B cell (primary cell): ENCODE data around the gene NRAP. TPM values are rescaled to one million over a fixed set of nuclear protein-coding genes. Genes with fewer than 3 reads are reported as not detected.

ENCODE experiments used
- ATAC-seq: fragments of 200-7000 bp; cut with Tn5 transposase; one replicate; pipeline ENCODE4 v1.10.0; 2021; ENCODE audit warnings: low read depth, mild to moderate bottlenecking, moderate number of reproducible peaks, moderate library complexity
- CTCF ChIA-PET: fragments of 350-600 bp; sonication (Branson Sonifier 250); formaldehyde crosslinking; loops from one replicate; lab custom pipeline; 2021; ENCODE audit warnings: antibody characterized with exemption, inconsistent platforms; lab: Charles Lee
- POLR2A ChIA-PET: fragments of 350-600 bp; sonication (Branson Sonifier 250); formaldehyde crosslinking; loops from one replicate; lab custom pipeline; 2021; ENCODE audit warnings: antibody characterized with exemption; lab: Charles Lee
- DNase-seq: peaks from one replicate; pipeline ENCODE4 v3.0.0; 2013
- H2AFZ ChIP-seq: 2 replicates; pipeline ENCODE4 v1.6.1; 2012; ENCODE audit warnings: mild to moderate bottlenecking, low read depth, low read length; ENCODE audit not compliant: insufficient read depth, poor library complexity, severe bottlenecking
- H3K27ac ChIP-seq, 2 donors: 1 replicate in 1 of 2; 2 replicates in 1 of 2; pipeline ENCODE4 v1.5.1; 2012 to 2013; ENCODE audit warnings: low read length in 2 of 2, mild to moderate bottlenecking in 2 of 2, moderate library complexity in 1 of 2
- H3K27me3 ChIP-seq, 4 experiments: fragments of 200-600 bp in 1 of 4; sonication (generic) in 1 of 4; replicated peaks in 1 of 4; 1 replicate in 2 of 4; 2 replicates in 2 of 4; pipeline versions ENCODE4 v1.6.1 to v1.7.0; 2013 to 2016; ENCODE audit warnings: low read length in 3 of 4, mild to moderate bottlenecking in 2 of 4, mixed read lengths in 1 of 4, moderate library complexity in 1 of 4; ENCODE audit not compliant: insufficient read depth in 4 of 4, control insufficient read depth in 3 of 4; ENCODE audit errors: control extremely low read depth in 1 of 4
- H3K36me3 ChIP-seq, 2 experiments: replicated peaks in 1 of 2; 1 replicate in 1 of 2; 2 replicates in 1 of 2; pipeline versions ENCODE4 v1.6.1 to v1.7.1; 2013; ENCODE audit warnings: low read length in 1 of 2; ENCODE audit not compliant: insufficient read depth in 2 of 2, control insufficient read depth in 1 of 2; ENCODE audit errors: control extremely low read depth in 1 of 2, extremely low read depth in 1 of 2
- H3K4me1 ChIP-seq, 2 donors: fragments of 200-600 bp in 1 of 2; sonication (generic) in 1 of 2; 1 replicate in 1 of 2; 2 replicates in 1 of 2; pipeline versions ENCODE4 v1.5.1 to v1.6.1; 2013 to 2017; ENCODE audit warnings: low read length in 2 of 2; ENCODE audit not compliant: control insufficient read depth in 2 of 2, insufficient read depth in 2 of 2
- H3K4me2 ChIP-seq: replicated peaks from 2 replicates; pipeline ENCODE3; 2012; ENCODE audit warnings: mild to moderate bottlenecking, low read depth, low read length; ENCODE audit not compliant: poor library complexity, severe bottlenecking
- H3K4me3 ChIP-seq, 5 experiments: fragments of 200-600 bp in 1 of 5; sonication (generic) in 1 of 5; 1 replicate in 3 of 5; 2 replicates in 2 of 5; pipeline versions ENCODE4 v1.5.1 to v1.7.0; 2011 to 2016; ENCODE audit warnings: low read length in 4 of 5, mild to moderate bottlenecking in 4 of 5, low read depth in 2 of 5, control low read depth in 1 of 5, moderate library complexity in 1 of 5; ENCODE audit not compliant: insufficient read depth in 1 of 5; ENCODE audit errors: control extremely low read depth in 1 of 5, extremely low read depth in 1 of 5
- H3K79me2 ChIP-seq: fragments of 200-600 bp; sonication (generic); one replicate; pipeline ENCODE4 v1.6.0; 2016; ENCODE audit warnings: low read length; ENCODE audit not compliant: control insufficient read depth, insufficient read depth
- H3K9ac ChIP-seq: fragments of 200-600 bp; sonication (generic); 2 replicates; pipeline ENCODE4 v1.6.1; 2017; ENCODE audit warnings: mild to moderate bottlenecking, low read length, moderate library complexity
- H3K9me3 ChIP-seq, 3 donors: one replicate each; pipeline versions ENCODE4 v1.6.1 to v1.7.1; 2013; ENCODE audit warnings: low read length in 2 of 3; ENCODE audit not compliant: control insufficient read depth in 2 of 3, insufficient read depth in 1 of 3; ENCODE audit errors: control extremely low read depth in 1 of 3
- H4K20me1 ChIP-seq: 2 replicates; pipeline ENCODE4 v1.6.0; 2012; ENCODE audit warnings: mild to moderate bottlenecking, low read length; ENCODE audit not compliant: insufficient read depth, control insufficient read depth, poor library complexity, severe bottlenecking
- H3K27ac Mint-ChIP-seq: one replicate; pipeline ENCODE4 v1.8.0; 2021; ENCODE audit warnings: mixed read lengths
- H3K27me3 Mint-ChIP-seq: one replicate; pipeline ENCODE4 v1.8.0; 2021; ENCODE audit warnings: mixed read lengths
- H3K4me1 Mint-ChIP-seq: one replicate; pipeline ENCODE4 v1.8.0; 2021; ENCODE audit warnings: mixed read lengths
- H3K4me3 Mint-ChIP-seq: one replicate; pipeline ENCODE4 v1.8.0; 2021; ENCODE audit warnings: mixed read lengths
- H3K9me3 Mint-ChIP-seq: one replicate; pipeline ENCODE4 v1.8.0; 2022; ENCODE audit warnings: mixed read lengths; ENCODE audit not compliant: insufficient read depth
- CTCF ChIP-seq: fragments of 200-600 bp; IDR thresholded peaks from one replicate; pipeline ENCODE4 v1.8.0; 2022; ENCODE audit warnings: antibody characterized with exemption, mild to moderate bottlenecking
- EZH2 ChIP-seq: IDR thresholded peaks from 2 replicates; pipeline ENCODE4 v1.6.1; 2012; ENCODE audit warnings: borderline replicate concordance, low read depth, mild to moderate bottlenecking, moderate library complexity, low read length; ENCODE audit not compliant: insufficient read depth, poor library complexity, severe bottlenecking
- WGBS: methylation state at CpG from one replicate; pipeline ENCODE4 v1.1.5; 2013; ENCODE audit warnings: missing lambda C conversion rate; ENCODE audit not compliant: insufficient coverage; 5-methylcytosine and 5-hydroxymethylcytosine counted together
- intact Hi-C: fragments of 100-400 bp; cut with micrococcal nuclease; formaldehyde crosslinking; loops from one replicate; pipeline ENCODE4 v1.10.0; 2022
- polyA plus RNA-seq: library from polyadenylated mRNA; depleted of rRNA; stranded (reverse); fragments of >200 nt; gene quantifications from 2 replicates; pipeline ENCODE4 v1.2.3, GENCODE V29; 2012
- total RNA-seq, 2 donors: library from RNA; stranded (reverse); fragments of 120-200 nt in 1 of 2; gene quantifications; 1 replicate in 1 of 2; 2 replicates in 1 of 2; pipeline versions ENCODE4 v1.2.3 to v1.2.4, GENCODE V29; 2013 to 2022

NRAP gene
- total and polyA plus RNA-seq, 2 donors (not counting 1 experiment from before 2014, with no cell fraction given): not detected

GRCh38 chr10:113555245-113555644 is 108.6 kb downstream of the NRAP start:
- Histone ChIP-seq H3K4me3 (no peak overlapping the region), H3K27me3 (peaks cover 0 to 6% (median 3%) of the 10 kb centered on the region in 4 experiments), H3K9ac (no peak overlapping the region), H3K27ac (no peak overlapping the region), H4K20me1 (no peaks in the 10 kb centered on the region), H2AFZ (no peak overlapping the region), H3K4me1 (no peaks in the 10 kb centered on the region), H3K79me2 (no peaks in the 10 kb centered on the region), H3K36me3 (no peaks in the 10 kb centered on the region), H3K9me3 (no peaks in the 10 kb centered on the region), H3K4me2 (no peak overlapping the region)
- Mint-ChIP-seq H3K4me3 (no peak overlapping the region), H3K27ac (no peak overlapping the region), H3K27me3 (peaks cover 34% of the 10 kb centered on the region), H3K9me3 (no peaks in the 10 kb centered on the region), H3K4me1 (no peaks in the 10 kb centered on the region)
- ChIA-PET CTCF (interaction anchor here (1.2 to 3.0 kb wide), 2 partner anchors 8 to 15 kb away, joined by 3 to 12 read pairs; no protein-coding TSS in a partner anchor), POLR2A (no interaction called here)
- 77% methylated on average over 3 of the region's 3 CpGs for WGBS
- no peak for DNase-seq
- ATAC-seq: no peak
- intact Hi-C loops: no loop called here
- TF ChIP-seq CTCF (no peak), EZH2 (no peak)

- CTCF ChIA-PET: interaction anchor here (1.2 to 3.0 kb wide), 2 partner anchors 9 to 16 kb away, joined by 3 to 12 read pairs; no protein-coding TSS in a partner anchor
- H3K4me3 Mint-ChIP-seq: no peak overlapping the region
Observed at GRCh38 chr10:113554214-113554613, 109.6 kb downstream of the NRAP start.

More at GRCh38 chr10:113554214-113554613, 109.6 kb downstream of the NRAP start:
- Mint-ChIP-seq H3K4me1 (no peaks in the 10 kb centered on the region), H3K9me3 (no peaks in the 10 kb centered on the region), H3K27ac (no peak overlapping the region), H3K27me3 (peaks cover 26% of the 10 kb centered on the region)
- no peak overlapping the region for H3K9ac ChIP-seq
- no peak overlapping the region for H3K27ac ChIP-seq
- ATAC-seq (no peak), DNase-seq (no peak)
- no peak overlapping the region for H3K4me3 ChIP-seq
- POLR2A ChIA-PET: no interaction called here
- intact Hi-C loops: no loop called here
- no peak overlapping the region for H2AFZ ChIP-seq
- H3K4me2 ChIP-seq: no peak overlapping the region
- 100% methylated on average over 1 of the region's 5 CpGs for WGBS
- no peaks in the 10 kb centered on the region for H3K79me2 ChIP-seq
- H3K36me3 ChIP-seq: no peaks in the 10 kb centered on the region
- H3K9me3 ChIP-seq: no peaks in the 10 kb centered on the region
- TF ChIP-seq EZH2 (no peak), CTCF (no peak)
- no peaks in the 10 kb centered on the region for H3K4me1 ChIP-seq
- H3K27me3 ChIP-seq: peaks cover 0 to 6% (median 3%) of the 10 kb centered on the region in 4 experiments
- H4K20me1 ChIP-seq: no peaks in the 10 kb centered on the region
